ENCODE data around the gene HP. TPM values are rescaled to one million over a fixed set of nuclear protein-coding genes. Genes with fewer than 3 reads are reported as not detected.
A peak's percentile ranks its signal among the peaks of the same experiment; 100 is the strongest.

HP gene
- total and polyA plus RNA-seq, 2 of the 13 experiments (the other 11 are each of a cell fraction or from before 2014, with no cell fraction given) = 387 to 524 TPM

DNA sequence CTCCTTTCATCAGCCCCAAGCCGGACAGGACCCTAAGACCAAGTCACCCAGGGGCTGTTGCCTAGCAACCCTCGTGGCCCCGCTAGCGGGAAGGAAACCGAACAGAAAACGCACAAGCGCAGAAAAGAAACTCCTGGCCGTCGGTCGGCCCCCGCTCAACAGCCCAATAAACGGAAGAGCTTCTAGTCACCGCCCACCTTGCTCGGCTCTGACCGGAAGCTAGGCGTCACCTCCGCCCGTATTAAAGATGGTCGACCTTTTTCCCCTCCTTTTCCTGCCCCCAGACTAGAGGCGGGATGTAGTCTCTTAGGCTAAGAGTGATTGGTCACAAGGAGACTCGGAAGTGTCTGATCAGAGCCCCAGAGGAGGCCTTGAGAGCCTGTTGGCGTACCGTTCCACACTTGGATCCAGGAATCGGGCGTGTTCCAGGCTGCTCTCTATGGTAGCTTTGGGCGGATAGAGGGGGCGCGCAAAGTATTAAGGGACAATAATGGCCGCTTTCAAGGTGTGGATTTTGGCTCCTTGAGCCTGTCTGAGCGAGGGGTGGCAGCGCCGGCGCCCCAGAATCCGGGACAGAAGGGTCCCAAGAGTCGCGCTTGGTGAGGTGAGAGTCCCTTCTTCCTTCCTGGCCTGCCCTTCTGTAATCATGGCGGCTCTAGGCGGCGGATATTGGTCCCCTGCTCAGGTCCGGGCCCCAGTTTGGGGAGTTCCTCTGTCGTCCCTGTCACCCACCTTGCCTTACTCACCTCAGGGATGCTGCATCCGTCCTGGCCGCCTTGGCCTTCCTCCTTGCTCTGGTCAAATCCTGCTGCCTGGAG is 39.4 kb downstream of the HP start, which contains the start of the genes DHX38 and TXNL4B (continued):
- TF ChIP-seq AFF4 (CRISPR knock-in tag; IDR thresholded peaks at IDR 0.05) (peak; percentile 39; the same call in 1 of the 2 replicates), HMGA1 (CRISPR knock-in tag; conservative IDR thresholded peaks at IDR 0.05) (no peak), SOX5 (CRISPR knock-in tag; IDR thresholded peaks at IDR 0.05; ENCODE audit: borderline replicate concordance) (no peak), AHR (CRISPR knock-in tag; IDR thresholded peaks at IDR 0.05) (no peak; the same call in none of the 2 replicates), SALL1 (CRISPR knock-in tag; IDR thresholded peaks at IDR 0.05) (no peak; the same call in 1 of the 2 replicates), RFXAP (CRISPR knock-in tag; IDR thresholded peaks at IDR 0.05; ENCODE audit: borderline replicate concordance) (peak; percentile 70; the same call in 1 of the 2 replicates), ZNF552 (CRISPR knock-in tag; IDR thresholded peaks at IDR 0.05; ENCODE audit: borderline replicate concordance) (no peak; the same call in 1 of the 2 replicates)
- TF ChIP-seq, protein P1, sequence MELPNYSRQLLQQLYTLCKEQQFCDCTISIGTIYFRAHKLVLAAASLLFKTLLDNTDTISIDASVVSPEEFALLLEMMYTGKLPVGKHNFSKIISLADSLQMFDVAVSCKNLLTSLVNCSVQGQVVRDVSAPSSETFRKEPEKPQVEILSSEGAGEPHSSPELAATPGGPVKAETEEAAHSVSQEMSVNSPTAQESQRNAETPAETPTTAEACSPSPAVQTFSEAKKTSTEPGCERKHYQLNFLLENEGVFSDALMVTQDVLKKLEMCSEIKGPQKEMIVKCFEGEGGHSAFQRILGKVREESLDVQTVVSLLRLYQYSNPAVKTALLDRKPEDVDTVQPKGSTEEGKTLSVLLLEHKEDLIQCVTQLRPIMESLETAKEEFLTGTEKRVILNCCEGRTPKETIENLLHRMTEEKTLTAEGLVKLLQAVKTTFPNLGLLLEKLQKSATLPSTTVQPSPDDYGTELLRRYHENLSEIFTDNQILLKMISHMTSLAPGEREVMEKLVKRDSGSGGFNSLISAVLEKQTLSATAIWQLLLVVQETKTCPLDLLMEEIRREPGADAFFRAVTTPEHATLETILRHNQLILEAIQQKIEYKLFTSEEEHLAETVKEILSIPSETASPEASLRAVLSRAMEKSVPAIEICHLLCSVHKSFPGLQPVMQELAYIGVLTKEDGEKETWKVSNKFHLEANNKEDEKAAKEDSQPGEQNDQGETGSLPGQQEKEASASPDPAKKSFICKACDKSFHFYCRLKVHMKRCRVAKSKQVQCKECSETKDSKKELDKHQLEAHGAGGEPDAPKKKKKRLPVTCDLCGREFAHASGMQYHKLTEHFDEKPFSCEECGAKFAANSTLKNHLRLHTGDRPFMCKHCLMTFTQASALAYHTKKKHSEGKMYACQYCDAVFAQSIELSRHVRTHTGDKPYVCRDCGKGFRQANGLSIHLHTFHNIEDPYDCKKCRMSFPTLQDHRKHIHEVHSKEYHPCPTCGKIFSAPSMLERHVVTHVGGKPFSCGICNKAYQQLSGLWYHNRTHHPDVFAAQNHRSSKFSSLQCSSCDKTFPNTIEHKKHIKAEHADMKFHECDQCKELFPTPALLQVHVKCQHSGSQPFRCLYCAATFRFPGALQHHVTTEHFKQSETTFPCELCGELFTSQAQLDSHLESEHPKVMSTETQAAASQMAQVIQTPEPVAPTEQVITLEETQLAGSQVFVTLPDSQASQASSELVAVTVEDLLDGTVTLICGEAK (IDR thresholded peaks at IDR 0.05) = peak; percentile 84
- TF ChIP-seq, protein P1 (CRISPR knock-in tag; IDR thresholded peaks at IDR 0.05) = no peak
- TF ChIP-seq, protein P2, sequence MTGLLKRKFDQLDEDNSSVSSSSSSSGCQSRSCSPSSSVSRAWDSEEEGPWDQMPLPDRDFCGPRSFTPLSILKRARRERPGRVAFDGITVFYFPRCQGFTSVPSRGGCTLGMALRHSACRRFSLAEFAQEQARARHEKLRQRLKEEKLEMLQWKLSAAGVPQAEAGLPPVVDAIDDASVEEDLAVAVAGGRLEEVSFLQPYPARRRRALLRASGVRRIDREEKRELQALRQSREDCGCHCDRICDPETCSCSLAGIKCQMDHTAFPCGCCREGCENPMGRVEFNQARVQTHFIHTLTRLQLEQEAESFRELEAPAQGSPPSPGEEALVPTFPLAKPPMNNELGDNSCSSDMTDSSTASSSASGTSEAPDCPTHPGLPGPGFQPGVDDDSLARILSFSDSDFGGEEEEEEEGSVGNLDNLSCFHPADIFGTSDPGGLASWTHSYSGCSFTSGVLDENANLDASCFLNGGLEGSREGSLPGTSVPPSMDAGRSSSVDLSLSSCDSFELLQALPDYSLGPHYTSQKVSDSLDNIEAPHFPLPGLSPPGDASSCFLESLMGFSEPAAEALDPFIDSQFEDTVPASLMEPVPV (CRISPR knock-in tag; IDR thresholded peaks at IDR 0.05) = peak; percentile 72; the same call in 1 of the 2 replicates
- TF ChIP-seq, protein P3, sequence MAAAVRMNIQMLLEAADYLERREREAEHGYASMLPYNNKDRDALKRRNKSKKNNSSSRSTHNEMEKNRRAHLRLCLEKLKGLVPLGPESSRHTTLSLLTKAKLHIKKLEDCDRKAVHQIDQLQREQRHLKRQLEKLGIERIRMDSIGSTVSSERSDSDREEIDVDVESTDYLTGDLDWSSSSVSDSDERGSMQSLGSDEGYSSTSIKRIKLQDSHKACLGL (CRISPR knock-in tag; IDR thresholded peaks at IDR 0.05) = peak; percentile 53

Data from HepG2 (cell line).